Endothelial cell of umbilical vein (primary cell): ENCODE data around the gene WDFY2. TPM values are rescaled to one million over a fixed set of nuclear protein-coding genes. Genes with fewer than 3 reads are reported as not detected.

Source experiments
- BruUV-seq: library from RNA; stranded (reverse); fragments of 400-500 nt; replicated peaks from 2 replicates; lab custom pipeline; 2021; lab: Mats Ljungman, UMichigan
- CTCF ChIA-PET: fragments of 300-600, 350-600 bp; sonication (Branson Sonifier 250); formaldehyde crosslinking; loops from one replicate; lab custom pipeline; 2021; ENCODE audit warnings: antibody characterized with exemption, inconsistent platforms; lab: Charles Lee
- POLR2A ChIA-PET: fragments of 300-600, 350-600 bp; sonication (Branson Sonifier 250); formaldehyde crosslinking; loops from one replicate; lab custom pipeline; 2021; ENCODE audit warnings: antibody characterized with exemption, inconsistent platforms; lab: Charles Lee
- DNase-seq: peaks from one replicate; pipeline ENCODE4 v3.0.0-alpha.2; 2011; ENCODE audit warnings: low read depth, low spot score
- FAIRE-seq: peaks from 2 replicates; lab custom pipeline; 2011; peaks lifted over from hg19 to GRCh38; lab: Jason Lieb, UNC
- H2AFZ ChIP-seq: 2 replicates; pipeline ENCODE4 v1.6.0; 2012; ENCODE audit warnings: low read depth, low read length, control low read depth, inconsistent platforms
- H3K27ac ChIP-seq: 2 replicates; pipeline ENCODE4 v1.5.1; 2011; ENCODE audit warnings: low read depth, mild to moderate bottlenecking, control low read depth, low read length, moderate library complexity; ENCODE audit not compliant: insufficient read depth
- H3K27me3 ChIP-seq, 2 experiments: 2 replicates each; pipeline versions ENCODE4 v1.6.0 to v1.6.1; 2011; ENCODE audit warnings: low read length in 2 of 2, mixed read lengths in 1 of 2; ENCODE audit not compliant: control insufficient read depth in 2 of 2, insufficient read depth in 2 of 2
- H3K36me3 ChIP-seq, 2 experiments: 2 replicates in 1 of 2; 3 replicates in 1 of 2; pipeline ENCODE4 v1.5.1; 2011; ENCODE audit warnings: low read length in 2 of 2, mild to moderate bottlenecking in 1 of 2, moderate library complexity in 1 of 2; ENCODE audit not compliant: control insufficient read depth in 2 of 2, insufficient read depth in 2 of 2; ENCODE audit errors: extremely low read depth in 1 of 2
- H3K4me1 ChIP-seq: 3 replicates; pipeline ENCODE4 v1.5.1; 2011; ENCODE audit warnings: mild to moderate bottlenecking, low read length; ENCODE audit not compliant: control insufficient read depth, insufficient read depth; ENCODE audit errors: extremely low read depth
- H3K4me2 ChIP-seq: 2 replicates; pipeline ENCODE4 v1.6.1; 2011; ENCODE audit warnings: low read length, control low read depth, mixed read lengths; ENCODE audit not compliant: insufficient read depth
- H3K4me3 ChIP-seq, 3 experiments: fragments of 200-600 bp in 1 of 3; sonication (generic), shearing (Covaris generic) in 1 of 3; replicated peaks in 1 of 3; 2 replicates each; pipeline ENCODE4 v1.5.1; 2011 to 2016; ENCODE audit warnings: control low read depth in 3 of 3, low read length in 3 of 3, mild to moderate bottlenecking in 2 of 3, inconsistent platforms in 1 of 3, low read depth in 1 of 3, moderate library complexity in 1 of 3; ENCODE audit not compliant: insufficient read depth in 1 of 3
- H3K79me2 ChIP-seq: 2 replicates; pipeline ENCODE4 v1.6.0; 2012; ENCODE audit warnings: low read length, inconsistent platforms; ENCODE audit not compliant: control insufficient read depth, insufficient read depth
- H3K9ac ChIP-seq: replicated peaks from 2 replicates; pipeline ENCODE3; 2011; ENCODE audit warnings: low read length, control low read depth; ENCODE audit not compliant: insufficient read depth; ENCODE audit errors: extremely low read depth
- H3K9me1 ChIP-seq: replicated peaks from 3 replicates; pipeline ENCODE4 v1.6.0; 2011; ENCODE audit warnings: mild to moderate bottlenecking, low read length; ENCODE audit not compliant: control insufficient read depth, insufficient read depth; ENCODE audit errors: extremely low read depth
- H3K9me3 ChIP-seq: replicated peaks from 2 replicates; pipeline ENCODE4 v1.5.1; 2012; ENCODE audit warnings: low read length, inconsistent platforms; ENCODE audit not compliant: control insufficient read depth, insufficient read depth
- H4K20me1 ChIP-seq: replicated peaks from 2 replicates; pipeline ENCODE3; 2011; ENCODE audit warnings: mild to moderate bottlenecking, low read length; ENCODE audit not compliant: control insufficient read depth, insufficient read depth; ENCODE audit errors: extremely low read depth
- CTCF ChIP-seq, 2 donors: IDR thresholded peaks; 1 replicate in 1 of 2; 2 replicates in 1 of 2; pipeline ENCODE4 v1.5.1; 2011; ENCODE audit warnings: low read length in 2 of 2, mild to moderate bottlenecking in 2 of 2, moderate library complexity in 2 of 2, control low read depth in 1 of 2, inconsistent platforms in 1 of 2, low read depth in 1 of 2; ENCODE audit not compliant: insufficient read depth in 1 of 2; ENCODE audit errors: extremely low read depth in 1 of 2
- EZH2 ChIP-seq: IDR thresholded peaks from 2 replicates; pipeline ENCODE4 v1.6.1; 2012; ENCODE audit warnings: borderline replicate concordance, low read depth, mild to moderate bottlenecking, moderate library complexity, low read length, inconsistent platforms; ENCODE audit not compliant: severe bottlenecking
- FOS ChIP-seq: IDR thresholded peaks from 2 replicates; pipeline ENCODE4 v1.6.1; 2011; ENCODE audit warnings: mild to moderate bottlenecking, low read length, moderate library complexity, borderline replicate concordance; ENCODE audit not compliant: insufficient read depth
- GATA2 ChIP-seq: IDR thresholded peaks from 2 replicates; pipeline ENCODE4 v1.7.0; 2011; ENCODE audit warnings: low read depth, mild to moderate bottlenecking, moderate library complexity, mixed read lengths, low read length; ENCODE audit not compliant: insufficient read length, insufficient read depth
- JUN ChIP-seq: IDR thresholded peaks from 2 replicates; pipeline ENCODE4 v1.6.1; 2011; ENCODE audit warnings: borderline replicate concordance, low read depth; ENCODE audit not compliant: insufficient read length, insufficient read depth
- MAX ChIP-seq: IDR thresholded peaks from 2 replicates; pipeline ENCODE4 v1.6.1; 2011; ENCODE audit not compliant: insufficient read depth, insufficient read length
- MYC ChIP-seq: IDR thresholded peaks from one replicate; pipeline ENCODE4 v1.6.1; 2011; ENCODE audit warnings: mild to moderate bottlenecking, low read depth, low read length
- POLR2A ChIP-seq: IDR thresholded peaks from 2 replicates; pipeline ENCODE4 v1.6.1; 2012; ENCODE audit warnings: low read depth, mild to moderate bottlenecking, control low read depth, low read length
- POLR2AphosphoS5 ChIP-seq: IDR thresholded peaks from 2 replicates; pipeline ENCODE4 v1.6.1; 2012; ENCODE audit warnings: low read depth, mild to moderate bottlenecking, control low read depth, low read length, moderate library complexity; ENCODE audit not compliant: insufficient read depth
- dilution Hi-C: fragments of 300-500 bp; cut with MboI; formaldehyde crosslinking; loops from one replicate; pipeline ENCODE4 v1.15.0; 2019; ENCODE audit warnings: low sequenced_read_pairs; ENCODE audit not compliant: extremely low pct_ligation_motif_present
- intact Hi-C: fragments of 100-400 bp; cut with micrococcal nuclease; formaldehyde crosslinking; loops from one replicate; pipeline ENCODE4 v1.10.0; 2022
- polyA plus RNA-seq, 4 experiments: library from polyadenylated mRNA; depleted of rRNA in 3 of 4; stranded (reverse) in 3 of 4; unstranded in 1 of 4; fragments of >200 nt; gene quantifications; 2 replicates each; pipeline versions ENCODE4 v1.2.1 to v1.2.3, GENCODE V29; 2011 to 2012; ENCODE audit warnings: missing spikeins in 1 of 4
- total RNA-seq: library from RNA; stranded (reverse); gene quantifications from 2 replicates; pipeline ENCODE4 v1.2.3, GENCODE V29; 2021

Gene WDFY2
- total and polyA plus RNA-seq, 2 donors (not counting 3 experiments of a cell fraction or from before 2014, with no cell fraction given): 2.1 to 5.5 TPM

DNA sequence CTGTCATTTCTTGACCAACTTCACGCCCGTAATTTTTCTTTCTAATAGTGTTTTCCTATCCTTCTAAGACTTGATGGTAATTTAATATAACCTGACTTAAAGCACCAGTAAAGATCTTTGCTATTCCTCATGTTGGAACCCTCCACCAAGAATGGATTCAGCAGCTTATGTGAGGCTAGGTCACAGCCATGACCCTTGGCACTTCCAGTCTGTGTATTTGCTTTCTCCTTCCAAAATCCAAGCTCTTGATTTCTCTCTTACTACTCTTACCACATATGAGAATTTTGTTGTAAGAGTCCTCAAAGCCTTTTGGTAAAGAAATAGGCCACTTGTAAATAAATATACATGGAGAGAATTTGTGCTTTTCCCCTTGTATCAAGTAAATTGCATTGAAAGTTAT, 158.3 kb downstream of the WDFY2 start:
- dilution Hi-C loops: no loop called here
- Histone ChIP-seq H4K20me1 (no peaks in the 10 kb centered on the region), H3K9me3 (no peaks in the 10 kb centered on the region), H3K4me1 (peaks cover 4% of the 10 kb centered on the region), H3K27ac (no peak overlapping the region), H3K36me3 (no peaks in the 10 kb centered on the region), H3K9me1 (no peaks in the 10 kb centered on the region), H3K4me3 (no peak overlapping the region), H3K4me2 (no peak overlapping the region), H3K27me3 (no peaks in the 10 kb centered on the region), H2AFZ (no peak overlapping the region), H3K79me2 (no peaks in the 10 kb centered on the region), H3K9ac (no peak overlapping the region)
- DNase-seq: no peak
- no peak for TF ChIP-seq MYC
- no peak for TF ChIP-seq EZH2
- no peak for TF ChIP-seq CTCF (IDR thresholded peaks at IDR 0.05; ENCODE audit: extremely low read depth in 1 of 2, insufficient read depth in 1 of 2, low read depth in 1 of 2, low read length in 2 of 2)
- TF ChIP-seq GATA2: no peak
- no peak for TF ChIP-seq FOS
- no peak for TF ChIP-seq POLR2A
- TF ChIP-seq POLR2AphosphoS5: no peak
- TF ChIP-seq MAX: no peak
- no peak for TF ChIP-seq JUN
- POLR2A ChIA-PET: no interaction called here
- FAIRE-seq: no peak
- CTCF ChIA-PET: interaction anchor here (0.8 to 2.4 kb wide), 5 partner anchors 10 to 385 kb away, joined by 3 to 11 read pairs (median 3); no protein-coding TSS in a partner anchor
- intact Hi-C loops: no loop called here
- BruUV-seq: no TSS peak
